ENCODE results near the gene THUMPD1.
"Not testable (repeated sequence)": the region's sequence is repeated elsewhere in the genome, so short reads cannot be mapped to it uniquely, and the experiment has no call there.

Gene THUMPD1
- long read RNA-seq, donor 1, full-length matches to known transcripts, result 19 of 19 reads
- long read RNA-seq, donor 1, partial matches to known transcripts, result 0 of 19 reads
- long read RNA-seq, donor 1, other reads (novel, unspliced or antisense), result 0 of 19 reads
- long read RNA-seq, donor 2, full-length matches to known transcripts, result 12 of 12 reads
- long read RNA-seq, donor 2, partial matches to known transcripts, result 0 of 12 reads
- long read RNA-seq, donor 2, other reads (novel, unspliced or antisense), result 0 of 12 reads
- long read RNA-seq, donor 3, full-length matches to known transcripts, result 5 of 5 reads
- long read RNA-seq, donor 3, partial matches to known transcripts, result 0 of 5 reads
- long read RNA-seq, donor 3, other reads (novel, unspliced or antisense), result 0 of 5 reads
- long read RNA-seq, donor 4, full-length matches to known transcripts, result 14 of 14 reads
- long read RNA-seq, donor 4, partial matches to known transcripts, result 0 of 14 reads
- long read RNA-seq, donor 4, other reads (novel, unspliced or antisense), result 0 of 14 reads
- long read RNA-seq, donor 5, partial matches to known transcripts, result 5 of 12 reads
- long read RNA-seq, donor 5, other reads (novel, unspliced or antisense), result 0 of 12 reads
- long read RNA-seq, donor 6, full-length matches to known transcripts, result 9 of 103 reads
- long read RNA-seq, donor 6, partial matches to known transcripts, result 94 of 103 reads
- long read RNA-seq, donor 6, other reads (novel, unspliced or antisense), result 0 of 103 reads
- long read RNA-seq, donor 7, result 0 reads
- long read RNA-seq, donor 8, full-length matches to known transcripts, result 11 of 11 reads
- long read RNA-seq, donor 8, partial matches to known transcripts, result 0 of 11 reads
- long read RNA-seq, donor 8, other reads (novel, unspliced or antisense), result 0 of 11 reads

GRCh38 chr16:20741554-20742285, at the start of gene THUMPD1:
THUMPD1 (minus strand) TSS chr16:20741818; CDS start chr16:20741739, 79 bp downstream.
- peak; percentile 92 for DNase-seq

- no peak for DNase-seq
These were observed 47.5 kb upstream of the THUMPD1 start for GRCh38 chr16:20789130-20789529.

- DNase-seq, result no peak
These were observed 42.6 kb upstream of the THUMPD1 start for GRCh38 chr16:20784204-20784603.

- no peak for DNase-seq
These were observed 40.9 kb upstream of the THUMPD1 start for GRCh38 chr16:20782470-20782869.

- no peak for DNase-seq
These were observed 40.1 kb upstream of the THUMPD1 start for GRCh38 chr16:20781697-20782096.

- DNase-seq, result no peak
These were observed 33.2 kb upstream of the THUMPD1 start for GRCh38 chr16:20774703-20775362.

- DNase-seq, result no peak
These were observed 32.1 kb upstream of the THUMPD1 start for GRCh38 chr16:20773679-20774078.

GRCh38 chr16:20768818-20769217, 27.2 kb upstream of the THUMPD1 start:
- DNase-seq, result no peak

GRCh38 chr16:20768121-20768520, 26.5 kb upstream of the THUMPD1 start:
- DNase-seq, result no peak

GRCh38 chr16:20767577-20767976, 26.0 kb upstream of the THUMPD1 start:
- no peak for DNase-seq

GRCh38 chr16:20766294-20766693, 24.7 kb upstream of the THUMPD1 start:
- no peak for DNase-seq

- no peak for DNase-seq
These were observed 24.1 kb upstream of the THUMPD1 start for GRCh38 chr16:20765732-20766131.

GRCh38 chr16:20764448-20764847, 22.8 kb upstream of the THUMPD1 start:
- DNase-seq, result not testable (repeated sequence)

- peak; percentile 79 for DNase-seq
These were observed 22.0 kb upstream of the THUMPD1 start, which contains the start of gene ACSM3 for GRCh38 chr16:20763461-20764232. ACSM3 (plus strand) TSS chr16:20764014; CDS start chr16:20770035, 6,021 bp downstream.

- no peak for DNase-seq
These were observed 20.9 kb upstream of the THUMPD1 start for GRCh38 chr16:20762404-20763123.

GRCh38 chr16:20761175-20761574, 19.6 kb upstream of the THUMPD1 start:
- no peak for DNase-seq

- peak; percentile 17 for DNase-seq
These were observed 18.7 kb upstream of the THUMPD1 start for GRCh38 chr16:20760346-20760745.

GRCh38 chr16:20755799-20756198, 14.2 kb upstream of the THUMPD1 start:
- DNase-seq, result not testable (repeated sequence)

- DNase-seq, result no peak
These were observed 13.6 kb upstream of the THUMPD1 start for GRCh38 chr16:20755238-20755637.

- no peak for DNase-seq
These were observed 12.1 kb upstream of the THUMPD1 start for GRCh38 chr16:20753727-20754126.
